K562 (cell line): ENCODE data around the gene LCTL. TPM values are rescaled to one million over a fixed set of nuclear protein-coding genes. Genes with fewer than 3 reads are reported as not detected.

Experiments
- EHMT2 ChIP-seq: fragments of 450-650 bp; IDR thresholded peaks from 2 replicates; pipeline ENCODE4 v1.6.1; 2018; ENCODE audit warnings: antibody characterized with exemption
- MXI1 ChIP-seq: IDR thresholded peaks from 2 replicates; pipeline ENCODE4 v1.6.1; 2011; ENCODE audit warnings: low read depth, mild to moderate bottlenecking, improper control_type of control experiment, low read length
- NCOA2 ChIP-seq, 2 experiments: fragments of 450-650 bp; IDR thresholded peaks; 2 replicates each; pipeline ENCODE4 v1.6.1; 2018; ENCODE audit warnings: mild to moderate bottlenecking in 2 of 2, moderate library complexity in 1 of 2; ENCODE audit not compliant: partially characterized antibody in 2 of 2
- POLR2AphosphoS5 ChIP-seq: IDR thresholded peaks from 2 replicates; pipeline ENCODE4 v1.6.1; 2011; ENCODE audit warnings: mild to moderate bottlenecking, low read depth, low read length, moderate library complexity; ENCODE audit not compliant: control insufficient read depth, insufficient read depth
- RBFOX2 ChIP-seq: fragments of 200-400 bp; formaldehyde crosslinking; IDR thresholded peaks from 2 replicates; pipeline ENCODE4 v1.6.1; 2017; ENCODE audit warnings: low read depth, mild to moderate bottlenecking, low read length, moderate library complexity
- SAFB2 ChIP-seq: fragments of 200-400 bp; formaldehyde crosslinking; IDR thresholded peaks from 2 replicates; pipeline ENCODE4 v1.6.1; 2018; ENCODE audit warnings: borderline replicate concordance, low read length, low read depth, moderate library complexity; ENCODE audit not compliant: severe bottlenecking
- SIN3B ChIP-seq: fragments of 450-650 bp; IDR thresholded peaks from 2 replicates; pipeline ENCODE4 v1.6.1; 2017; ENCODE audit warnings: low read depth, mild to moderate bottlenecking, moderate library complexity
- TAL1 ChIP-seq: fragments of 450-650 bp; IDR thresholded peaks from 2 replicates; pipeline ENCODE4 v1.6.1; 2016; ENCODE audit warnings: mild to moderate bottlenecking
- ZKSCAN1 ChIP-seq: fragments of 150-350 bp; IDR thresholded peaks from 2 replicates; pipeline ENCODE4 v1.6.1; 2016; ENCODE audit warnings: low read depth, low read length
- ZNF143 ChIP-seq: sonication (generic); formaldehyde crosslinking; IDR thresholded peaks from 2 replicates; pipeline ENCODE4 v1.9.0; 2022; ENCODE audit warnings: mild to moderate bottlenecking, missing genetic modification reagents
- ZNF232 ChIP-seq: sonication (generic); formaldehyde crosslinking; IDR thresholded peaks from 2 replicates; pipeline ENCODE4 v1.8.0; 2022; ENCODE audit warnings: mild to moderate bottlenecking, missing genetic modification reagents
- ZNF384 ChIP-seq: IDR thresholded peaks from 2 replicates; pipeline ENCODE4 v1.6.1; 2012; ENCODE audit warnings: low read depth, low read length, improper control_type of control experiment
- ZNF830 ChIP-seq: fragments of 250-450 bp; sonication (Bioruptor Pico); IDR thresholded peaks from 2 replicates; pipeline ENCODE4 v1.5.0; 2021; ENCODE audit warnings: mild to moderate bottlenecking
- polyA plus RNA-seq, 8 experiments: library from polyadenylated mRNA; depleted of rRNA in 4 of 8; stranded (reverse) in 5 of 8; unstranded in 3 of 8; fragments of >200 nt; fragmentation: Nextera tagmentation in 2 of 8; fragmentation: Illumina TruSeq in 1 of 8; extraction: Ambion mirVana in 2 of 8; extraction: Trizol in 1 of 8; gene quantifications; 2 replicates each; pipeline versions ENCODE4 v1.2.1 to v1.2.3, GENCODE V29; 2011 to 2014; ENCODE audit warnings: inconsistent platforms in 1 of 8, missing spikeins in 1 of 8
- total RNA-seq, 7 experiments: library from RNA; depleted of rRNA in 6 of 7; stranded (reverse); fragments of >200 nt in 6 of 7; fragmentation: Illumina TruSeq in 2 of 7; extraction: Trizol in 2 of 7; gene quantifications; 2 replicates each; pipeline versions ENCODE4 v1.2.1 to v1.2.3, GENCODE V29; 2011 to 2021; ENCODE audit warnings: low replicate concordance in 1 of 7
- TF ChIP-seq, protein P1 (sequence below): fragments of 450-650 bp; IDR thresholded peaks from 2 replicates; pipeline ENCODE4 v1.6.1; 2018; ENCODE audit not compliant: partially characterized antibody
- TF ChIP-seq, protein P2 (sequence below): sonication (generic); formaldehyde crosslinking; IDR thresholded peaks from 2 replicates; pipeline ENCODE4 v1.8.0; 2022; ENCODE audit warnings: missing genetic modification reagents, mild to moderate bottlenecking, borderline replicate concordance
- TF ChIP-seq, protein P3 (sequence below): fragments of 200-400 bp; formaldehyde crosslinking; IDR thresholded peaks from 2 replicates; pipeline ENCODE4 v1.6.1; 2017; ENCODE audit warnings: mild to moderate bottlenecking, low read depth, low read length, moderate library complexity
- TF ChIP-seq, protein P4 (sequence below), 2 experiments: fragments of 450-650 bp in 1 of 2; sonication (generic) in 1 of 2; formaldehyde crosslinking; conservative IDR thresholded peaks; 2 replicates each; pipeline versions ENCODE4 v1.4.0 to v1.8.1; 2020 to 2022; ENCODE audit warnings: mild to moderate bottlenecking in 1 of 2, missing genetic modification reagents in 1 of 2

The LCTL gene
- total and polyA plus RNA-seq, 9 of the 15 experiments (the other 6 are each of a cell fraction or from before 2014, with no cell fraction given) = 0.08 to 0.31 (median 0.17) TPM; not detected in 6

DNA sequence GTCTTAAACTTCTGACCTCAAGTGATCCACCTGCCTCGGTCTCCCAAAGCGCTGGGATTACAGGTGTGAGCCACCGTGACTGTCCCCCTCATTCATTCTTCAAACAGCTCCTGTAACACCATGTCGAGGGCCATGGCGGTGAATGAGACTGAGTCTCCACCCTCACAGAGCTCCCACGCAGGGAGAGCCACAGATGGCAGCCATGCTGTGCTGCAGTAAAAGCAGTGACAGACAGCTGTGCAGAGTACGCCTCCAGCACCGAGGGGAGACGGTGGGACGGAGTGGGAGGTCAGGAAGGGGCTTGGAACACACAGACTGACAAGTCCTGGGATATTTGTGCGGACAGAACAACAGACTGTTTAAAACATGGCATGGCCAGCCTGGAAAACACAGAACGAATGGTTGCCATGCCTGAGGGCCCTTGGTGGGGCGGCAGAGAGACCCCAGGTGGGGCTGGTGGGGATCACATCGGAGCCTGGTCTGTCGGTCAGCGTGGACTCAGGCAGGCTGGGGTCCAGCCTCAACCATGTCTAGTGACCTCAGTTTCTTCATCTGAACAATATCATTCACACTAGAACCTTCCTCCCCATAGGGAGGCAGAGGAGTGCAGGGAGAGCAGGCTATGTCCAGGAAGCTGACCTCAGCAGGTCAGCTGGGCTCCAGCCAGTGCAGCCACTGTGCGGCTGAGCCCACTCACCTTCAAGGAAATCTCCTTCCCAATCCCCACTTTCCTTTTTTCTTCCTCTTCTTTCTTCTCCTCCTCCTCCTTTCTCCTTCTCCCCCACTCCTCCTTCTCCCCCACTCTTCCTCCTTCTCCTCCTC, 20.6 kb upstream of the LCTL start (continued):
- TF ChIP-seq, protein P1, sequence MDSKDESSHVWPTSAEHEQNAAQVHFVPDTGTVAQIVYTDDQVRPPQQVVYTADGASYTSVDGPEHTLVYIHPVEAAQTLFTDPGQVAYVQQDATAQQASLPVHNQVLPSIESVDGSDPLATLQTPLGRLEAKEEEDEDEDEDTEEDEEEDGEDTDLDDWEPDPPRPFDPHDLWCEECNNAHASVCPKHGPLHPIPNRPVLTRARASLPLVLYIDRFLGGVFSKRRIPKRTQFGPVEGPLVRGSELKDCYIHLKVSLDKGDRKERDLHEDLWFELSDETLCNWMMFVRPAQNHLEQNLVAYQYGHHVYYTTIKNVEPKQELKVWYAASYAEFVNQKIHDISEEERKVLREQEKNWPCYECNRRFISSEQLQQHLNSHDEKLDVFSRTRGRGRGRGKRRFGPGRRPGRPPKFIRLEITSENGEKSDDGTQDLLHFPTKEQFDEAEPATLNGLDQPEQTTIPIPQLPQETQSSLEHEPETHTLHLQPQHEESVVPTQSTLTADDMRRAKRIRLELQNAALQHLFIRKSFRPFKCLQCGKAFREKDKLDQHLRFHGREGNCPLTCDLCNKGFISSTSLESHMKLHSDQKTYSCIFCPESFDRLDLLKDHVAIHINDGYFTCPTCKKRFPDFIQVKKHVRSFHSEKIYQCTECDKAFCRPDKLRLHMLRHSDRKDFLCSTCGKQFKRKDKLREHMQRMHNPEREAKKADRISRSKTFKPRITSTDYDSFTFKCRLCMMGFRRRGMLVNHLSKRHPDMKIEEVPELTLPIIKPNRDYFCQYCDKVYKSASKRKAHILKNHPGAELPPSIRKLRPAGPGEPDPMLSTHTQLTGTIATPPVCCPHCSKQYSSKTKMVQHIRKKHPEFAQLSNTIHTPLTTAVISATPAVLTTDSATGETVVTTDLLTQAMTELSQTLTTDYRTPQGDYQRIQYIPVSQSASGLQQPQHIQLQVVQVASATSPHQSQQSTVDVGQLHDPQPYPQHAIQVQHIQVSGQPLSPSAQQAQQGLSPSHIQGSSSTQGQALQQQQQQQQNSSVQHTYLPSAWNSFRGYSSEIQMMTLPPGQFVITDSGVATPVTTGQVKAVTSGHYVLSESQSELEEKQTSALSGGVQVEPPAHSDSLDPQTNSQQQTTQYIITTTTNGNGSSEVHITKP = no peak
- TF ChIP-seq ZNF143 (CRISPR knock-in tag) (no peak), MXI1 (no peak), EHMT2 (no peak), TAL1 (no peak), ZNF232 (CRISPR knock-in tag) (no peak), SIN3B (no peak), POLR2AphosphoS5 (peak; percentile 28; the same call in 1 of the 2 replicates), ZNF384 (no peak), NCOA2 (IDR thresholded peaks at IDR 0.05; ENCODE audit: partially characterized antibody in 2 of 2) (no peak), SAFB2 (no peak), ZNF830 (CRISPR knock-in tag) (no peak), ZKSCAN1 (no peak), RBFOX2 (peak; percentile 51)
- TF ChIP-seq, protein P2, sequence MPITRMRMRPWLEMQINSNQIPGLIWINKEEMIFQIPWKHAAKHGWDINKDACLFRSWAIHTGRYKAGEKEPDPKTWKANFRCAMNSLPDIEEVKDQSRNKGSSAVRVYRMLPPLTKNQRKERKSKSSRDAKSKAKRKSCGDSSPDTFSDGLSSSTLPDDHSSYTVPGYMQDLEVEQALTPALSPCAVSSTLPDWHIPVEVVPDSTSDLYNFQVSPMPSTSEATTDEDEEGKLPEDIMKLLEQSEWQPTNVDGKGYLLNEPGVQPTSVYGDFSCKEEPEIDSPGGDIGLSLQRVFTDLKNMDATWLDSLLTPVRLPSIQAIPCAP (CRISPR knock-in tag) = no peak
- TF ChIP-seq, protein P3, sequence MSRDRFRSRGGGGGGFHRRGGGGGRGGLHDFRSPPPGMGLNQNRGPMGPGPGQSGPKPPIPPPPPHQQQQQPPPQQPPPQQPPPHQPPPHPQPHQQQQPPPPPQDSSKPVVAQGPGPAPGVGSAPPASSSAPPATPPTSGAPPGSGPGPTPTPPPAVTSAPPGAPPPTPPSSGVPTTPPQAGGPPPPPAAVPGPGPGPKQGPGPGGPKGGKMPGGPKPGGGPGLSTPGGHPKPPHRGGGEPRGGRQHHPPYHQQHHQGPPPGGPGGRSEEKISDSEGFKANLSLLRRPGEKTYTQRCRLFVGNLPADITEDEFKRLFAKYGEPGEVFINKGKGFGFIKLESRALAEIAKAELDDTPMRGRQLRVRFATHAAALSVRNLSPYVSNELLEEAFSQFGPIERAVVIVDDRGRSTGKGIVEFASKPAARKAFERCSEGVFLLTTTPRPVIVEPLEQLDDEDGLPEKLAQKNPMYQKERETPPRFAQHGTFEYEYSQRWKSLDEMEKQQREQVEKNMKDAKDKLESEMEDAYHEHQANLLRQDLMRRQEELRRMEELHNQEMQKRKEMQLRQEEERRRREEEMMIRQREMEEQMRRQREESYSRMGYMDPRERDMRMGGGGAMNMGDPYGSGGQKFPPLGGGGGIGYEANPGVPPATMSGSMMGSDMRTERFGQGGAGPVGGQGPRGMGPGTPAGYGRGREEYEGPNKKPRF = no peak
- TF ChIP-seq, protein P4, sequence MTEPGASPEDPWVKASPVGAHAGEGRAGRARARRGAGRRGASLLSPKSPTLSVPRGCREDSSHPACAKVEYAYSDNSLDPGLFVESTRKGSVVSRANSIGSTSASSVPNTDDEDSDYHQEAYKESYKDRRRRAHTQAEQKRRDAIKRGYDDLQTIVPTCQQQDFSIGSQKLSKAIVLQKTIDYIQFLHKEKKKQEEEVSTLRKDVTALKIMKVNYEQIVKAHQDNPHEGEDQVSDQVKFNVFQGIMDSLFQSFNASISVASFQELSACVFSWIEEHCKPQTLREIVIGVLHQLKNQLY (CRISPR knock-in tag; conservative IDR thresholded peaks at IDR 0.05) = no peak
